Mucosa of descending colon (tissue), 3 donors: ENCODE results near the gene SOD3. TPM values are rescaled to one million over a fixed set of nuclear protein-coding genes. Genes with fewer than 3 reads are reported as not detected.

ENCODE experiments used
- ATAC-seq: fragments of 200-7000 bp; cut with Tn5 transposase; one replicate; pipeline ENCODE4 v1.9.1; 2020; ENCODE audit warnings: mild to moderate bottlenecking, moderate library complexity
- DNase-seq, 3 donors: peaks; one replicate each; pipeline ENCODE4 v3.0.0-alpha.2; 2020
- H3K36me3 ChIP-seq: fragments of 200-600 bp; one replicate; pipeline ENCODE4 v1.8.0; 2021; ENCODE audit warnings: low read depth, mild to moderate bottlenecking
- H3K4me1 ChIP-seq: fragments of 200-600 bp; one replicate; pipeline ENCODE4 v1.8.0; 2021; ENCODE audit warnings: low read depth, mild to moderate bottlenecking
- H3K4me3 ChIP-seq: fragments of 200-600 bp; one replicate; pipeline ENCODE4 v1.8.0; 2021; ENCODE audit warnings: mild to moderate bottlenecking
- H3K9me3 ChIP-seq: fragments of 200-600 bp; one replicate; pipeline ENCODE4 v1.8.0; 2021; ENCODE audit warnings: mild to moderate bottlenecking
- intact Hi-C, 2 donors: fragments of 100-400 bp; cut with DNase I in 1 of 2; cut with micrococcal nuclease in 1 of 2; formaldehyde crosslinking; loops; one replicate each; pipeline versions ENCODE4 v1.11.0 to v1.11.1; 2022; cut with DNase I, micrococcal nuclease
- total RNA-seq, 3 donors: library from RNA; stranded (reverse); fragmentation: NEBNext Ultra II Directional in 2 of 3; extraction: Animal tissue kit (Norgen Biotek cat#: 25700) in 2 of 3; gene quantifications; one replicate each; pipeline versions ENCODE4 v1.2.1 to v1.2.4, GENCODE V29; 2021 to 2023
- TF ChIP-seq, protein P1 (sequence below): fragments of 200-600 bp; IDR thresholded peaks from one replicate; pipeline ENCODE4 v1.8.0; 2022; ENCODE audit warnings: antibody characterized with exemption, mild to moderate bottlenecking
- donor health status: DM: no; HTN: no; CAD: no; lungs with moderate emphysema.
- donor health status: DM: no; HTN: no; CAD: no.
- donor health status: DM: no; HTN: yes; CAD: no.

Gene SOD3
- total RNA-seq, 3 donors from 2014 or later: 18.0 to 33.0 (median 25.6) TPM

DNA sequence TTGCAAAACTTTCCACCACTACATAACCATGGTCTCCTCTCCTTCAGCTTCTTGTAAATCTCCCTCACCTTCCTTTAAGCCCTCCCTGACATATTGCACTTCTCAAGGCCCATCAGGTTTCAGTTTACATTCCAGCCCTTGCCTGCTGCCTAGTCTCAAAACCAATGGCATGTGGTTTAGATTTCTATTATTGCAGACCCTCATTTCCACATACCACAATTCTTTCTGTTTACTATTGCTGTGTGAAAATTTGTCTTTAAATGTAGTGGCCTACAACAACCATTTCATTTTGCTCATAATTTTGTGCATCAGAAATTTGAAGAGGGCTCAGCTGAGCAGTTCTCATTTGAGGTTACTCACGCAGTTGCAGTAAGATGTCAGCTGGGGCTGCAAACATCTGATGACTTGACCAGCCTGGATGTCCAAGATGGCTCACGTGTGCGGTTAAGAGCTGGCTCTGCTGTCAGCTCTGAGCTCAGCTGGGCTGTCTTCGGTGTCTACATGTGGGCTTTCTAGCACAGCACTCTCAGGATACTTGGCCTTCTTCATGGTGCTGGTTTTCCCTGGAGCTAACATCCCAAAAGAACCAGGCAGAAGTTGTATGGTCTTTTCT lies 29.9 kb upstream of the SOD3 start:
- TF ChIP-seq, protein P1, sequence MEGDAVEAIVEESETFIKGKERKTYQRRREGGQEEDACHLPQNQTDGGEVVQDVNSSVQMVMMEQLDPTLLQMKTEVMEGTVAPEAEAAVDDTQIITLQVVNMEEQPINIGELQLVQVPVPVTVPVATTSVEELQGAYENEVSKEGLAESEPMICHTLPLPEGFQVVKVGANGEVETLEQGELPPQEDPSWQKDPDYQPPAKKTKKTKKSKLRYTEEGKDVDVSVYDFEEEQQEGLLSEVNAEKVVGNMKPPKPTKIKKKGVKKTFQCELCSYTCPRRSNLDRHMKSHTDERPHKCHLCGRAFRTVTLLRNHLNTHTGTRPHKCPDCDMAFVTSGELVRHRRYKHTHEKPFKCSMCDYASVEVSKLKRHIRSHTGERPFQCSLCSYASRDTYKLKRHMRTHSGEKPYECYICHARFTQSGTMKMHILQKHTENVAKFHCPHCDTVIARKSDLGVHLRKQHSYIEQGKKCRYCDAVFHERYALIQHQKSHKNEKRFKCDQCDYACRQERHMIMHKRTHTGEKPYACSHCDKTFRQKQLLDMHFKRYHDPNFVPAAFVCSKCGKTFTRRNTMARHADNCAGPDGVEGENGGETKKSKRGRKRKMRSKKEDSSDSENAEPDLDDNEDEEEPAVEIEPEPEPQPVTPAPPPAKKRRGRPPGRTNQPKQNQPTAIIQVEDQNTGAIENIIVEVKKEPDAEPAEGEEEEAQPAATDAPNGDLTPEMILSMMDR: no peak
- H3K4me3 ChIP-seq: no peak overlapping the region

DNA sequence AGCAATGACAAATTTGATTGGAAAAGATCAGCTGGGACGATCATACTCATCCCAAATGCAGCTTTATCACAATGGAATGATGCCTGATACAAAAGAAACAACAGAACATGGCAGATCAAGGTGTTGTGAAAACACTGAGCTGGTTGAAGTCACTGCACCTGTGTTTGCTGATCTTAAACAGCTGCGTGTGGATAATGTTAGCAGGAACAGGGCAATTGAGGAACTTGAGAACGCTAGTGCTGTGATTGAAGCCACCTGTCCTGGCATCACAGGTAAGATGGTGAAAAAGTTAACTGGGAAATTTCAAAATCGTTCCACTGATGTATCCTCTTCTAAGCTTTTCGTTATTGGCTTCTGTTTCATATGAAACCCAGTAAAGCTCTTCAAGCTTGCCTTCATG lies 27.4 kb upstream of the SOD3 start:
- no peaks in the 10 kb centered on the region for H3K4me1 ChIP-seq
- intact Hi-C loops: no loop called here
- ATAC-seq (peak; percentile 47), DNase-seq (no peak)
- H3K9me3 ChIP-seq: no peaks in the 10 kb centered on the region
- no peak overlapping the region for H3K4me3 ChIP-seq
- no peaks in the 10 kb centered on the region for H3K36me3 ChIP-seq
- TF ChIP-seq, protein P1: no peak

More for the DNA sequence above, 29.9 kb upstream of the SOD3 start:
- Histone ChIP-seq H3K4me1 (no peaks in the 10 kb centered on the region), H3K36me3 (no peaks in the 10 kb centered on the region), H3K9me3 (no peaks in the 10 kb centered on the region)
- DNase-seq: no peak
- ATAC-seq: no peak
- intact Hi-C loops: no loop called here

- ATAC-seq: no peak
- H3K36me3 ChIP-seq: no peaks in the 10 kb centered on the region
- no peaks in the 10 kb centered on the region for H3K9me3 ChIP-seq
- intact Hi-C loops: no loop called here
- H3K4me3 ChIP-seq: no peak overlapping the region
- no peaks in the 10 kb centered on the region for H3K4me1 ChIP-seq
- no peak for DNase-seq
- TF ChIP-seq, protein P1: no peak
Measured at GRCh38 chr4:24768604-24769003, 26.8 kb upstream of the SOD3 start.

DNA sequence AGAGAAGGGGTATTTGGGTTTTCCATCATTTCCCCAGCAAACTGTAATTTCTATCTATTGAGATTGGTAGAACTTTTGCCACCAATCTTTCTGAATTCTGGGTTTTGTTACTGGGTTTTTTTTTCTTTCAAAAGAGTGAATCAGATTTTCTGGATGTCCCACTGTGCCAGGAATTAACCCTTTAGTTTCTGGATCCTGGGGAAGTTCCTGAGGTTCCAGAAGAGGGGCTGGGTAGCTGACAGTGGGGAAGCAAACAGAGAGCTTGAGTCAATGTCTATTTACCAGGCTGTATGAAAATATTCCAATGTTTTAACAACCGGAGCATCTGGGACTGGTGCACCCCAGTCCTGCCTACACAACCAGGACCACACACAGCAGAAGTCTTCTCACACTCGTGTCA lies 25.8 kb upstream of the SOD3 start:
- Histone ChIP-seq H3K9me3 (no peaks in the 10 kb centered on the region), H3K4me3 (no peak overlapping the region), H3K4me1 (no peaks in the 10 kb centered on the region), H3K36me3 (no peaks in the 10 kb centered on the region)
- ATAC-seq (no peak), DNase-seq (no peak)
- intact Hi-C loops: no loop called here
- TF ChIP-seq, protein P1: no peak

- no peaks in the 10 kb centered on the region for H3K9me3 ChIP-seq
- intact Hi-C loops: no loop called here
- ATAC-seq: peak; percentile 27
- no peaks in the 10 kb centered on the region for H3K36me3 ChIP-seq
- no peaks in the 10 kb centered on the region for H3K4me1 ChIP-seq
- no peak for DNase-seq
- H3K4me3 ChIP-seq: no peak overlapping the region
- TF ChIP-seq, protein P1: no peak
Measured at GRCh38 chr4:24770032-24770584, 25.3 kb upstream of the SOD3 start.
